Pulmonary artery endothelial cell (primary cell): Measurements from ENCODE around the gene BCL2L11. TPM values are rescaled to one million over a fixed set of nuclear protein-coding genes. Genes with fewer than 3 reads are reported as not detected.

Experiments used
- DNase-seq: peaks from one replicate; pipeline ENCODE4 v3.0.0-alpha.2; 2011; ENCODE audit warnings: low read depth, low spot score
- total RNA-seq: library from RNA; depleted of rRNA; stranded (reverse); fragments of >200 nt; gene quantifications from 2 replicates; pipeline ENCODE4 v1.2.3, GENCODE V29; 2014

BCL2L11 gene
- total RNA-seq, 1 donor from 2014 or later: 9.2 TPM

DNA sequence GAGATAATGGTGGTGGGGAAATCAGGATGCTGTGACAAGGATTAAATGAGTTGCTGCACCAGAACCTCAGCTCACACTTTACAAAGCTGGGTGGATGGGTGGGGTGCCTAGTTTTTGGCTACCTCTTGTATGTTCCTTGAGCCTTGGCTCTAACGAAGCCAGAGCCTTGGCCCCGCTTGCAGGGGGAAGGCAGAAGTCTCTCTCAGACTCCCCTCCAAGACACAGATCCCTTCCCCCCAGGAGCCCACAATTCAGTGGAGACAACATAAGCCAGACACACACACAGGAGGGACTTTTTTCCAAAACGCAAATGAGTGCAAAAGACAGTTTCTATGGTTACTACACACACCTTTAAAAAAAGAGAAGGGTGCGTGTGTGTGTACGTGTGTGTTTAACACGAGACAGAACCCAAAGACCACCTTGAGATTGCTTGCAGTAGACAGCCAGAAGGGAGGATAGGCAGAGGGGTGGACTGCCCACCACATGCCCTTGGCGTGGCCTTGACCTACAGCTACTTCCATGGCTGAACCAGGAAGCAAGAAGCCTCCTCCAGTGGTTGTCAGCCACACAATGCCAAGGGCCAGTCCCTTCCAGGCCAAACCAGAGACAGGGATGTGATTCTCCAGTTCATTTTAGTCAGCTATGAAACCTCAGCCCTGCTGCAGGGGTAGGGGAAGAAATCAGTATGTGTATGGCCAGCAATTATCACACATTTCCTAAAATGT lies 70.3 kb downstream of the BCL2L11 start:
- no peak for DNase-seq

DNA sequence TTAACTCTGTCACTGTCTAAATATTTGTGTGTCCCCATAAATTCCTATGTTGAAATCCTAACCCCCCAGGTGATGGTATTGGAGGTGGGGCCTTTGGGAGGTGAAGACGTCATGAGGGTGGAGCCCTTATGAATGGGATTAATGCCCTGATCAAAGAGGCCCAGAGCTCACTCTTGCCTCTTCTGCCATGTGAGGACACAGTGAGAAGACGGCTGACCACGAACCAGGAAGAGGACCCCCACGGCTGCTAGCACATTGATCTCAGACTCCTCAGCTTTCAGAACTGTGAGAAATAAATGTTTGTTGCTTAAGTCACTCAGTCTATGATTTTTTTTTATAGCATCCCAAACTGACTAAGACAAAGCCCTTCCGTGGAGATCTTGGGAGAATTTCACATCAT lies 71.2 kb downstream of the BCL2L11 start:
- no peak for DNase-seq

DNA sequence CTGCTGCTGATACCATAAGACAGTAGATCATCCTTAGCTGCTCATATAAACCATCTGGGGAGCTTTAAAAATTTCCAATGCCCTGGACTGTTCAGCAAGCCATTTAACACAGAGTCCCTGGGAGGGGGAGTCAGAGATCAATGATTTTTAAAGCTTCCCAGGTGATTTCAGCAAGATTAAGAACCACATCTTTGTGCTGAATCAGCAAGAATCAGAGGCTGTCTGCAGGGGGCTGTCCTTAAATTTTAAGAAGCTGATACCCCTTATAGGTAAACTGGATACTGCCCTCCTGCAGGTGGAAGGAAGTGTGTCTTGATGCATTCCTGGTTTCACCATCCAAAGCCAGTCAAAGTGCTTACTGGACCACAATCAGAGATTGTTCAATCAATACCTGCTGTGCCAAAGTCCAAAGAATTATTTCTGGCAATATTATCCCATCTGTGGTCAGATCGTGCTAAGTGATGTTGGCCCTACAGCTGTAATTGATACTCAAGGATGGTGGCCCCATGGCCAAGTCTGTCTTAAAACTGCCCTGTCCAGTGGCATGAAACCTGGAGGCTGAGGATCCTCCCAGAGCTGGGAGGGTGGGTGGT lies 72.2 kb downstream of the BCL2L11 start:
- DNase-seq: no peak

DNA sequence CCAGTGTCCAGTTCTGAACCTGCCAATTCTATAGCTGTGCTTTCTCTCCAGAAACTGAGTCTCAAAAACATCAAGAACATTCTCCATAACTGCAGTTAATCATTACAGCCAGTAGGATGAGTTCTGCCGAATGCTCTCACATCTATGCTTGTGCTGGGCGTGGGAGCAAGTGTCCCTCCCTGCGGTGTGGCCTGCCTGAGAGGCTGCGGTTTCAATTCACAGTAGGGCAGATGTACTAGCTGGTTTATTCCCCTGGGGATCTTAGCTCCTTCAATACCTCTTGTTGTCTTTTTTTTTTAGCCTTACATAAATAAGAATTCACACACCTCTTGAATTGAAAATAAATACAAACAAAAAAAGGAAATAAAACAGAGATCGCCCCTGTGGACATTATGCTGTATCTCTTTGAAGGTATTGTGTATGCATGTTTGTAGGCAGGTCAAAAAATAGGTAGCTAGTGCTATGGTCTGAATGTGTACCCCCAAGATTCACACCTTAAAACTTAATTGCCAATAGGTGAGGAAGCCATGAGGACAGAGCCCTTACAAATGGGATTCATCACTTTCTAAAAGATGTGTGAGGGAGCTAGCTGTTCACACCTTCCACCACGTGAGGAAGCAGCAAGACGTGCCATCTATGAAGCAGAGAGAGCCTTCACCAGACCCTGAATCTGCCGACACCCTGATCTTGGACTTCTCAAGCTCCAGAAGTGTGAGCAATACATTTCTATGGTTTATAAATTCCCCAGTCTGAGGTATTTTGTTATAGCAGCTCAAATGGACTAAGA lies 74.3 kb downstream of the BCL2L11 start:
- DNase-seq: no peak

GRCh38 chr2:111196435-111196834 lies 75.7 kb downstream of the BCL2L11 start:
- DNase-seq: no peak

DNA sequence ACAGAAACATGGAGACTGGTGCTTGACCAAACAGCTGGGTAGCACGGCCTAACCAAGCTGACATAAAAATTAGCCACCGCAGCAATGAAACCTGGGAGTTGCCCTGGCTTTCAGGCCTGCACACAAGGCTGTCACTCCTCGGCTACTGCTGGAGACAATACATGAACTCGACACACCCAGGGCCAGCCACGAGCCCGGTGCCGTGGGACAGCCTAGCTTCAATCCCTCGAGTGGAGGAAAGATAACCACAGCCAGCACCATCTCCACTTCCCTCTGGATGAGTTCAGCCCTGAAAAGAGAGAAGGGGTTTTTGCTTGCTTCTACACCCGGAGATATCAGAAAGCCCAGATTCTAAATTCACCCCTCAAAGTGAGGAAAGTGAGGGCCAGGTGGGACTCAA lies 78.0 kb downstream of the BCL2L11 start:
- no peak for DNase-seq

- DNase-seq: no peak
These were observed 79.1 kb downstream of the BCL2L11 start for GRCh38 chr2:111199840-111200239.

DNA sequence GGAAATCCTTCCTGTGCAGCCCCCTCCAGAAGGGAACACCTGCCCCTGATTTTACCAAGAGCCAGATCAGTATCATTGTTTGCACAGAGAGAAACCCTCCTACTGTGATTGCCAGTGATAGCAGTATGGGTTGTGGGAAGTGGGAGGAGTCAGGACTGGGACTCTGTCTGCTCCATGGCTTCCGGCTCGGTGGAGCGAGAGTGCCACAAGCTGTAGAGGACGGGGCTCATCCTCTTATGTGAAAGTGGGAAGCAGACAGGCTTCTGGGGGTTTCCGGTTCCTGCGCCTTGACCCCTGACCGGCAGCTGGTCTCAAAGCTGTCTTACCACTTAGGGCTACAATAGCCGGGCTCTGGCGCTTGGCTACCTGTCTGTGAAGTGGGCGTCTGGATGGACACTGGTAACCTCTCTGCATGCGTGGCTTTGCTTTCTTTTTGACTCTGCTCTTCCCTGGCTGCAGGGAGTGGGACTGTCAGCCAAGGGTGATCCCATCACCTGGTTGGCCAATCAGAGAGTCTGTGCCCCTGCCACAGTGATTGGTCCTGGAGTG lies 79.7 kb downstream of the BCL2L11 start:
- no peak for DNase-seq

DNA sequence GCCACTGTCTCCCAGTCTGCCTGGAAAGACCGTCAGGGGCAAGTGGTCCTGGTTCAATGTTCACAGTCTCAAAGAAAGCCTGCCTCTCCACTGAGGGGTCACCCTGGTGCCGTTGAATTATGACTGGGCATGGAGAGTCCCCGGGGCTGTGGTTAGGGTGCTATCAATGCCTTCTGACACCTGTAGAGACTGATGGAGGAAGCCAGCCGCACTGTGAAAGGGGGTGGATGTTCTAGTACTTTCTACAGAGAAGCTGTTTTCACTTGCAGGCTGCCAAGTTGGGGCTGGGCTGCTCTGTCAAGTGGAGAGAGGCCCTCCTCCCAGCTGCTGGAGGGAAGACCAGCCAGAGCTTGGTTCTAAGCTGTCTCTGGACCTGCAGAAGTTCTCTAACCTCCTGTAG lies 80.5 kb downstream of the BCL2L11 start:
- DNase-seq: no peak

DNA sequence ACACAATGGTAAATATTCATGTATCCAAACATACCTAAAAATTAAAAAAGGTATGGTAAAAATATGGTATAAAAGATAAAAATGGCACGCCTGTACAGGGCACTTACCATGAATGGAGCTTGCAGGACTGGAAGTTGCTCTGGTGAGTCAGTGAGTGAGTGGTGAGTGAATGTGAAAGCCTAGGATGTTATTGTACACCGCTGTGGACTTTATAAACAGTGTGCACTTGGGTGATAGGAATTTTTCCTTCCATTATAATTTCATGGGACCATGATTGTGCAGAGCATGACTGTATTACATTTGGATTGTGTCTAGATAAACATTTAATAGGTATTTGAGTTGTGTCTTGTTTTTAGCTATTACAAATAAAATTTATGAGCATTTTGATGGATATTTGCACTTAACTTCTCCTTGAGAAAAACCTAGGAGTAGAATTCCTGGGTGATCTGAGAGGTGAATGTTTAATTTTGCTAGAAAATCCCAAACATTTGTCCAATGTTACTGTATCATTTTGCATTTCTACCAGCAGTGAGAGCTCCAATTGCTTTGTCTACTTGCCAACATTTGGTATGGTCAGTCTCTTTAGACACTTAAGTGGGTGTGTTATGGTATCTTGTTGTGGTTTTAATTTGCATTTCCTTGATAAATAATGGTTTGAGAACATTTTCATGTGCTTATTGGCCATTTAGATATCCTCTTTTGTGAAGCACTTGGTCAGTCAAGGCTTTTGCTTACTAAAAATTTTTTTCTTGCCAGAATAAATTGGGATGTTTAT lies 81.7 kb downstream of the BCL2L11 start:
- DNase-seq: no peak

DNA sequence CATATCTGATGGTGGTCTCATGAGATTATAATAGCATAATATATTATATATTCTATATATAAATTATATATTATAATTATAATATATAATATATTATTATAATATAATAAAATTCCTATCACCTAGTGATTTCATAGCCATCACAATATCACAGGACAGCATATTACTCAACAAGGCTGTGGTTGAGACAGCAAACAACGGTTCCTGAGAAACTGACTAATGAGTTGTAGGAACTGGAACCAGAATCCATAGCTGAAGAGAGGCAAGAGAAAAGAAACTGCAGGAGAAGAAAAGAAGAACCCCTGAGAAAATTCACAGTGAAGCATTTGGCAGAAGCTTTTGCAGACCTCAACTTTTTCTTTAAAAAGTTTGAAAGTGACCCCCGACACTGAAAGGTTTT lies 84.0 kb downstream of the BCL2L11 start:
- DNase-seq: no peak

DNA sequence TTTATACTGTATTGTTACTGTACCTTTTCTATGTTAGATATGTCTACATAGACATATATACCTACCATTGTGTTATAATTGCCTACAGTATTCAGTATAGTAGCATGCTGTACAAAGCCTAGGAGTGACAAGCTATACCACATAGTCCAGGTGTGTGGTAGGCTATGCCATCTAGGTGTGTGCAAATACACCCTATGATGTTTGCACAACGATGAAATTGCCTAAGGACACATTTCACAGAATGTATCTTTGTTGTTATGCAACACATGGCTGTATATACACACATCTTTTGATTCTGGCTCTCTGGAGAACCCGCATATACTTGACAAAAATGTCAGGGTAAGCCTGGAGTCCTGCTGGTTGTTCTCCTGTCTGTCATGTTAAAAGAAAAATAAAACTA lies 85.1 kb downstream of the BCL2L11 start:
- DNase-seq: no peak

- DNase-seq: no peak
These were observed 87.1 kb downstream of the BCL2L11 start for GRCh38 chr2:111207851-111208250.

DNA sequence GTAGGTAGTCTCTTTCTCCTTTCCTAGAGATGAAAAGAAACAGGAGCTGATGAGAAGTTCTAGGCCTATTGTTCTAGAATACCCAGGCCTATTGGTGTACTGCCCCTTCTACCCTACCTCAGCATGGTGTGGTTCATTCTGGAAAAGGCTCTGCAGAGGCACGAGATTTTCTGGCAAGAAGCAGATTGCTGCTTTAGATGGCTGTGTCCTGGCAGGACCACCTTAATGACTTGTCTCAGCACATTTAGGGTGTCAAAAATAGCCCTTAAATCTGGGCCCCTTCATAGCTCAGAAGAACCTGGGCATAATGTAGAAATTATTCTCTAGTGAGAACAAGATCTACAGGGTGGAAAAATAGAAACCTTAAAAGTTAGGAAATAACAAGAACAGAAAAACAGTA lies 87.9 kb downstream of the BCL2L11 start:
- no peak for DNase-seq

GRCh38 chr2:111209045-111209514 lies 88.4 kb downstream of the BCL2L11 start:
- DNase-seq: no peak

DNA sequence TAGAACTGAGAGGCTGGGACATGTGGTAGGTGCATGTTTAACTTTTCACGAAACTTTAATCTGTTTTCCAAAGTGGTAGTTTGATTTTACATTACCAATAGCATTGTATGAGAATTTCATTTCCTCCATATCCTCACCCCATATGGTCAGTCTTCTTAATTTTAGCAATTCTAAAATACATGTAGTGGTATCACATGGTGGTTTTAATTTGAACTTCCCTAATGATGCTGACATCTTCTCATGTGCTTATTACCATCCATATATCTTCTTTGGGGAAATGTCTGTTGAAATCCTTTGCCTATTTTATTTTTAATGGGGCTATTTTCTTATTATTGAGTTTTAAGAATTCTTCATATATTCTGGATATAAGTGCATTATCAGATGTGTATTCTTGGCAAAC lies 89.3 kb downstream of the BCL2L11 start:
- DNase-seq: no peak

GRCh38 chr2:111213877-111214276 lies 93.2 kb downstream of the BCL2L11 start:
- no peak for DNase-seq

- DNase-seq: no peak
These were observed 96.3 kb downstream of the BCL2L11 start for GRCh38 chr2:111216811-111217652.
